SKM-1 (cell line): ENCODE measurements around the gene BCL11A.

Experiments
- DNase-seq: peaks from one replicate; lab custom pipeline; 2025; ENCODE audit not compliant: unreplicated experiment; lab: John Stamatoyannopoulos, UW

Gene BCL11A

DNA sequence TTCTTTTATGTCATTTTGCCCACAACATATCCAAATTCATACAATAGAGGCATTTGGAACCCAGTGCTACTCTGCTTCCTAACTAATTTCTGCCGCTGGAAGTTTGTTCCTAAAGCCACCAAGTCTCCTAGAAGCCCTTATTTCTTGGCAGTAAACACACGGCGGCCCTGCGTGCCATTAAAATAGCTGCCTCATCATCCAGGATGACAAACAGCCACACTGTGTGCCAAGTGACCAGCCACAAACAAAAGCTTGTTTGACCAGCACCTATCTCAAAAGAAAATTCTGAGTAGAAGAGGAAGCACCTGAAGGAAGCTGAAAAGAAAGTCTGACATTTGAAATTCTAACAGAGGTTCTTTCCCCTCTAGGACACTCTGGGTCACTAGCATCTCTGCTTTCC lies 64.2 kb downstream of the BCL11A start:
- no peak for DNase-seq

DNA sequence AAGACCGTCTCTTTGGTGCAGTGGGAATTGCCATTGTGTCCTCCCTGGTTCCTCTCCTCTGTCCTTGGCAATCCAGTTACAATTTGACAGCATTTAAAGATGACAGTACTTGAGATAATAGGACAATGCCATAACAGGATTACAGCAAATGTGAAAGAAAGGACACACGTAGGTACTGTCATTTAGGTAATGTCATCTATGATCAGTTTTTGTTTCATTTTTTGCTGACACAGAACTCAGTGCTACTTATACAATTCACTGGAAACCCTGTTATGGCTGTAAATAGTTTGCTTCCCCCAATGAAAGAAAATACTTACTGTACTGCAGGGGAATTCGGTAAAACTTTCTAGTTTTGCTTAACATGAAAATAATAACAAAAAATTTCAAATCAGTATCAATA lies 65.2 kb downstream of the BCL11A start:
- DNase-seq, result no peak

DNA sequence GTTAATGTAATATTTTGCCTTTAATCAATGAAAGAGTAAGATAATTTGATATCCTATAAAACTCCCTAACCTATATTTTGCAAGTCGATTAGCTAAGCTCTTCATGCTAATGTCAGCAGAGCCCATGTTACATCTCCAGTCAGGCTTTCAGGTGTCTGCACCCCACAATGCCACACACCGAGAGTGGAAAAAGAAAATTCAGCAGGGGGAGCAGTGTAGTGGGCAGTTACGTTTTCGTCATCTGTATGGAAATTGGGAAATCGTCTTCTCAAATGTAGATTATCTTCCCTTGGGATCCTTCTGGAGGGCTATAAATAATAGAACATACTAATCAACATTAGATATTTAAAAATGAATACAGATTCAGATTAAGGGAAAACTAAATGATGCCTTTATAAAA lies 66.3 kb downstream of the BCL11A start:
- no peak for DNase-seq

DNA sequence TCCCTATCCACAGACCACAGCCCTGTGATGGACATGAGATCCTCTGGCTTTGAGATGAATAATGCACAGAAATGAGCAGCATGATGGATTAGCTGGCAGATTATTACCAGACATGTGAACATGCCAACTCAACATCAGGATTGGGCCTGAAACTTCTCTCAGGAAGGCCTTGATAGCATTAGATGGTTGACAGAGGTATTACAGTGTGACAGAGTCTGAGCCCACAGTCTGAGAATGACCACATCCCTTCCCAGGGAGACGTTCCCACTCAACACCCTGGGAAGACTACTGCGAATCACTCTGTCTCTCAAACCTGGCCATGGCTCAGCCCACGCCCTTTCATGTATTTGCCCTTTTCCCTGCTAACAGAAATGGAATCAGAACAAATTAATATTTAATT lies 66.9 kb downstream of the BCL11A start:
- DNase-seq, result no peak

DNA sequence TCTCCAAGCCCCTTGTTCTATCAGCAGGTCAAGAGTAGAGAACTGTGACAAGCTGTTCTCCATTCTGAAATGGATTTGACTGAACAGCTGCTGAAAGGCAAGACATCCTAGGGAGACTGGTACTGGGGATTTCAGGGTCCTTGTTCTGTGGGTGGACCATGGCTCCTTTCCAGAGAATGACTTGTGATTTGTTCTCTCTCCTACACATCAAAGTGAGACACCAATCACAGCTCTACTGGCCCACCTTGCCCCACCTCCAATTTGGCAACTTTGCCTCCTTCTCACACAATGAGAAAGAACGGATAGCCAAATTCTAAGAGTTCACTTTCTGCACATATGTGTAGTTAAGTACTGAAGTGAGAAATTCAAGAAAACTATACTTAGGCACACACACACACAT lies 67.4 kb downstream of the BCL11A start:
- no peak for DNase-seq

DNA sequence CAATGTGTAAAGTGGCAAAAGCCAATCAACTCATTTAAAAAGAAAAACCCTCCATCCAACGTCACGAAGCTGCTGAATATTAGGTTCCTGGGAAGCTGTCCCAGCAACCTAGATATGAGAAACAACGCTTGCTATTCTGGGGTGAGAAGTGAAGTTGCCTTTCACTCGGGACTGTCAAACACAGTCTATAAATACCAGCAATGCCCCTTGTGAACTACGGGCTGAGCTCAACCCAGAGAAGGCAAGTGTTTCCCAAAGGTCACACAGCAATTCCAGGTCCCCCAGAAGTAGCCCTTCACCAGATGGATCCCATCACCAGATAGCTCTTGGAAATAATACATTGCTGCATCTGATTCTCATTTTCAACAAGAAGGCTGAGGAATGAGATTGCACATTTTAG lies 67.9 kb downstream of the BCL11A start:
- DNase-seq, result no peak

DNA sequence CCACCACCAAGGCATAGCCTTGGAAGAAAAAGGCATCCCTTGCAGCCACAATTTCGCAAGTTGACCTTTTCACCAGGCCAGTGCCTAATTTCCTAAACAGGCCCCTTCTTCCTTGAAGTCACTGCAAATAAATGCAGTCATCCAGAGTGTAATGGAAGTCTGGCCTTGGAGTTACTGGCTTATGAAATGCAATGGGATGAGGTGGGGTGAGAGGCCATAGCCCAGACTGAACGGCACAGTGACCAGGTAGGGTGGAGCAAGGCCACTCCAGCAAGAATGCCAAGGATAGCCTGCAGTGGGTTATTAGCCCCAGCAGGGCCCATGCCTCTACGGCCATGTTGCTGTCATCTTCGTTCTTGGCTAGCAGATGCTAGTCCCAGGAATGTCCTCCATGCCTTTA lies 68.4 kb downstream of the BCL11A start:
- no peak for DNase-seq

DNA sequence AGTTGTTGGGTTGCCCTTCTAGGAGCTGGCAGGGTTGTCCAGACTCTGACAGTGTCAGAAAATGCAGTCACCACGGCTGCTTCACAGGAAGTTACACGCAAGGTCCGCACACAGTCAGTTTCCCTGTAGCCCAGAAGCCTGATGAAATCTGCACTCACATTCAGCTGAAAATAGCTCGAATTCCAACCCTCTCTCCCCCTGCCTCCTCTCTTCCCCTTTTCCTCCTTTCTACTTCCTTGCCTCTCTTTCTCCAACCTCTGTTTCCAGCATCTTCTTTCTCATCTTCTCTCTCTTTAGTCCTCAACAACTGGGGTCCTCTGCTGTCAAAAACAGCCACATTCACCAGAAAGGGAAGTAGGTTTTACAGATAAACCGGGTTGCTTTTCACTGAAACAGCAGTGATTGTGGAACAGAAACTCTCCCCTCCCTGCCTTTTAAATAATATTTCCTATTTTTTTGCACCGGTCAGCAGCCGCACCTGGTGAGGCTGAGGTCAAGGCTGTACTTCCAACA lies 69.3 kb downstream of the BCL11A start:
- DNase-seq, result peak; percentile 43

DNA sequence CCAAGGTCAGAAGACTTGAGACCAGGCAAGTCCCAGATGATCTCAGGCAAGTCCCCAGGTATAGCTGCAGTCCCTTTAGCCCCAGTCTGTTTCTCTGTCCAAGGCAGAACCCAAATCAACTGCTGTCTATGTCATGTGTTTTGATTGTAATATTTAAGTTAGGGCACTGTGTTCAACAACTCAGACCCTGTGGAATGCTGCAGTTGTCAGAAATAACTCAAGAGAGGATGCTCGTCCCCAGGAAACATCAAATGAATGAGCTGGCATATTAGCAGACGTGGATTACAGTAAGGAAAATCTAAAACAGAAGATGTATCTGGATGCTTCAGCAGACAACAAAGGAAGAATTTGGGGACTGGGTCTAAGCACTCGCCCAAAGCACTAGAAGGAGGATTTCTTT lies 70.1 kb downstream of the BCL11A start:
- no peak for DNase-seq

DNA sequence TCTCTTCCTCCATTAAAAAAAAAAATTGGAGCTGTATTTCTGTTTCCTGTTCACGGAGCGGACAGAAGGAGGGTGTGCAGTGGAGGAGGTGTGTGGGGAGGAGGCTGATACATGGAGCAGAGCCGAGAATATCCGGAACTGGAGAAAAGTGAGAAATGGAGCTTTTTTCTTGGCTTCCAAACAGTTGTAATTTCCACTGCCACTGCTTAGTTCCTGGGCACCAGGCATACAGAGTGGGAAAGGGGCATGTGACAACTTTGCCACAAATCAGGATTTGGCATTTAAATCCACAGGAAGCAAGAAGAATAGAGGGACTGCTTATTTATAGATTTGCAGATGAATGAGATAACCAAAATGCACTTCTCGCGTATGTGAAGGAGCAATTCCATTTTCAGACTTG lies 71.2 kb downstream of the BCL11A start:
- no peak for DNase-seq

DNA sequence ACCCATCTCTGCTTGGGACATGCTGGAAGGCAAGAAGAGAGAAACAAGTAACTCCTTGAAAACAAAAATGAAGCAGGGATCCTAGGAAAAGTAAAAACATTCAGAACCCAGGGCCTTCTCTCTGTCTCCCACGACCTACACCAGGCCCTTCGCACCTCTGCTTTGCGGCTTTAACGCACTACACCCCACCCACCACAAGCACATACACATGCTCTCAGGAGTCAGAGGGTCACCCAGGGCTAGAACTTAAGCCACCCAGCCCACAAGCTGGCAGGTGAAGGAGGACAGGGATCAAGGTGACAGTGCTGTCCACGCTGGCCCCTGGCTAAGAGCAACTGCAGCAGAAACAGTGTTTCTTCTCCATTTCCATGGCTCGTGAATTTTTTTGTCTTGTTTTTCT lies 72.2 kb downstream of the BCL11A start:
- no peak for DNase-seq

DNA sequence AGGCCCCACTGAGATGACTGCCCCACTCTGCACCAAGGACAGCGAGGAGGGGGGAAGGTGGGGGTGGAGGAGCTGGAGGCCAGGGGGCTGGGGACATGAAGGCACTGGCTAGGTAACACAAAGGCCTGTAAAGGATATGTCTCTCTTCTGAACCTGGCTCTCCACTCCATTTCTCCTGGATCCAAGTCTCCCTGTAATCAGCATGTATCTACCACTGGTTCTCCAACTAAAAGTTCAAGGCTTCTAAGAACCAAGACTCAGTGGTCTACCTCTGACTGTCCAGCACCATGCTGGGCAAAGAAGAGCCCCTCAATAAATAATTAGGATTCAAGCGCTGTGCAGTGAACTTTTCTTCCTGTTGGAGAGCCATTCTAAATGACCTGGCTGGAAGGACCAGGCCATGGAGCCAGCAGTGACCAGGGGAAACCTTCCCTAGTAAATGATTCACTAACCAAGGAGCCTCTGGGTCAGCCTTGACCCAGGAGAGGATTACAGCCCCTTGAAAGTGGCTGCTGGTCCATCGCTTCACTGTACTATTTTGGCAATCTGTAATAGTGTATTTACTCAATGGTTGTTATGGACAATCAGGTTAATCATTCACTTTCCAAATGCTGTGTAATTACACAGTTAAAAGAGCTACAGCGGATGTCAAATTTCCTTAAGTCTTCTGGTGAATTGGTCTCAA lies 73.2 kb downstream of the BCL11A start:
- DNase-seq, result no peak

DNA sequence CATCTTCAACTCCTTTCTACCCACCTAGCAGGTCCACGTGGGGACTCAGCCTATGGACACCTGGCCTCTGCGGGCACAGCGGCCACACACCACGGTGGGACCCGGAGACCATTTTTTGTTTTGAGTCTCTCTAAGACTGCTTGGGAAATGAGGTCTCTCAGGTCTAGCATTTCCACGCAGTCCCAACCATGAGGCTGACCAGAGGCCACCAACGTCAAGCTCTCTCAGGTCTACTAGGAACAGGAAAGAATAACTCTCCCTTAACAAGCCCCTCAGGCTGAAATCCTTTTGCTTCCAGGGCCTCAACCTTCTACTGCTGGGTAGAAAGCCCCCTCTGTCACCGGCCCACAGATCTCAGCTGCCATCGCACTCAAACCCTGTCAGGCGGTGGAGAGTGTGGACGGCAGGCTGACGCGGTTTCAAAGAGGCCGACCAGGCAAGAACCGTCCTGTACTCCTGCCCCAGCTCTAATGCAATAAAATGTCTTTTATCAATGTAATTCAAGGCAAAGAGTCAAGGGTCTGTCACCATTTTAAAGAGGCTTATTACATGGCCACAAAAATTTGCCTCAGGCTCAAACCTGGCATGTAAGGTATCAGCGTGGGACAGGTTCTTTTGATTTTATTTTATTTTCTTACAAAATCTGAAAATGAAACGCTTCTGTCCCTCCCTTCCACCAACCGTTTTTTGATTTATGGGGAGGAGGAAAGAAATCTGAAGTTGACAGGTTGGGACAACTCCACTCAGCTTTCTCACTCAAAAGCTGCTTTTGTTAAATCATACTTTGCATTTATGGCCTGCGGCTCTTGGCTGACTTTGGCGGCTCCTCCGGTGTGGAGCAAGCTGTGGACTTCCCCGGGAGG lies 74.0 kb downstream of the BCL11A start:
- no peak for DNase-seq

DNA sequence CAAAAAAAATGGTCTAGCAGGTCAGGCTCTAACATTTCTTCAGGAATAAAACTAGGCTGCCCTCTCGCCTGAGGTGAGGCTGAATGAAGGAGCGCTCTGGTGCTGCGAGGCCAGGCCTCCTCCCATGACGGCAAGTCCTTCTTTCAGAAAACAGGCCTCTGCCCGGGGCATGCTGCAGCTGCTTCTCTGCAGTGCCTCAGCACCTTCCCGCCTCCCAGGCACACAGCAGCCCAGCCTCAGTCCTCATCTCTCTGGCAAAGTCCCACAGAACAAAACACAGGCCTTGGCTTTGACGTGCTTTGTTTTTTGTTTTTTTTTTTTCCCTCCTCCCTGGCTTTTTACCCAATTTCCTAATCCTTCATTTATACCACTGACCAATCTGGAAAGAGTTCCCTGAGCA lies 74.8 kb downstream of the BCL11A start:
- no peak for DNase-seq

DNA sequence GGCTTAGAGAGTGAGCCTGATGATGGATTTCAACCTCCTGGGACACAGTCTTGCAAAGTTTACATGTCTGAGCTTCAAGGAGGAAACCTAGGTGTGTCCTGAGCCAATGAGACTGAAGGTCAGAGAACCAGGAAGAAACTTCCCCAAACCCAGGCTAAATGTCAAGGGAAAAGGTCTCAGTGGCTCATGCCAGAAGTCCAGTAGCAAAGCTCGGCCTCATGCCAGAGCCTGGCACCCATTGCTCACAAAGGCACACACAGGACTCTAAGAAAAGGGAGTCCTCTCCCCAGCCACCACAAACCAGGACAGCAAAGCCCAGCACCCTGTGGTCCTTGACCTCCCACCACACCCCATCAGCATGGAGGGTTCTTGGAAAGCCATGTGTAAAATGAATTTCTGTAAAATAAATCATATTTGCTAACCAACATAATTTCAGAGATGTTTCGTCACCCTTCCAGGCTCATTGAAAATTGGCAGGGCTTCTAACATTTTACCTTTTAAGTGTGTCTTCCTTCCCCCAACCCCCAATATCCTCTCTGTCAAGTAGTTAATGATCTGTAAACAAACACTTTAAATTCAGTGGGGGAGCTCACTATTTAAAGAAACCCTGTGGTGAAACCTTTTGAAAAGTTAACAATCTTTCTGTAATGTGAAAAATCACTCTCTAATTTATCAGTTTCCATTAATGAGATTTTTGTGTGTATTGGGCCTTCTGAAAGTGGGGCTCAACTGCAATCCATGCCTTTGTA lies 77.1 kb downstream of the BCL11A start:
- no peak for DNase-seq

DNA sequence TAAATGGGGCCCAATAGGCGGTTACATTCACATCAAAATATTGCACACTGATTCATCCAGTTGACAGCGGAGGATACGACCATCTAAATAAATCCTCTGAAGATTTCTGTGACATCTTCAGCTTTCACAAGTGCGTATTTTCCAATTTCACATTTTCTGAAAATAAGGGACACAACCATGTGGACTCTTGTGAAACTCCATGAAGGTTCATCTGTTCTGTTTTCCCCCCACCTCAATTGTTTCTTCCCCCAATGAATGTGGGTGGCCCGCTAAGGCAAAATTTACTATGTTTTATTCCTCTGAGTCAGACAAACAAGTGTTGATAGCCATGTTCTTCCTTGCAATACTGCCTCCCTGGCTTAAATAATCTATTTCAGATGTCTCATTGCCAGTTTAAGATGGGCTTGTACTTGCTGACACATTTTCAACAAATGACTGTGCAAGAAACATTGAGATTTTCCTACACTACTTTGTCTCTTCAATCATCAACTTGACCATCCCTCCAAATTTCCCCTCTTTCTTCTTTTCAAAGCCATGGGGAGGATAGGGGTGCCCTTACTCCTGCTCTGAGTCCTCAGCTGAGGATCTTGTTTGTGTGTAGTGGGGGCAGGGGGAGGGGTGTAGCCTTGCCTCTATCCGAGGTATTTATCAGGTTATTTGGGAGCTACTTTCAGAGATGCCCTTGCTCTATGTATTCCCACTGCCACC lies 78.2 kb downstream of the BCL11A start:
- no peak for DNase-seq

DNA sequence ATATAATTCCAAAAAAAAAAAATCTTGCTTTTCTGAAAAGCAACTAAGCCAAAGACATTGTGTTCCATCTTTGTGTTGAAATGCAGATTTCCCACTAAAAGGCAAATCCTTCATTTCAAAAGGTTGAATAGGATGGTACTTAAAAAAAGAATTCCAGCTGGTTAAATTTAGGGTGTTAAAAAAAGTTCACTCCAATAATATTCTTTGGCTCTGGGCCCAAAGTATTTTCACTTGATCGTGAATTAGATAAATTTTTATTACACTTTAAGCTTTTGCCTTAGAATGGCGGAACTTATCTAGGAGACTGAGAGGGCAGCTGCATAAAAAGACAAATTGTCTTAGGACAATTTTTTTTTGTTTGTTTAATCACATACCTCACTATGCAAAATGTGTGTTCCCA lies 79.2 kb downstream of the BCL11A start:
- no peak for DNase-seq

DNA sequence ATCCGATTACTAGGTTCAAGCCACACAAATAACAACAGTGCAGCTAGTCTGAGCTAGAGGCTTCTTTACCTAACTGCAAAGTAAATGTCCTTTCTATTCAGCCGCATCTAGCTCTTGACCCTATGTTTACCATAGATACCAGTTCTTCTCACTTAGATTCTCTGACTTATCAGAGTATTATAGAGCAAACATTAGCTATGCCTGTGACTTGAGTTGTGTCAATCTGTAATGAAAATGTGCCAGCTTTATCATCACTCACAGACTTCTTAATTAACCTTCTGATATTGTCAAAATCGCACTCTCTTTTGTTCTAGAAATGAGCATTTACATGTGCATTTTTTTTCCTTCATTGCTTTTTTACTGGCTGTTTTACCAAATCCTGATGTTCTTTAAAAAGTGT lies 79.9 kb downstream of the BCL11A start:
- no peak for DNase-seq

DNA sequence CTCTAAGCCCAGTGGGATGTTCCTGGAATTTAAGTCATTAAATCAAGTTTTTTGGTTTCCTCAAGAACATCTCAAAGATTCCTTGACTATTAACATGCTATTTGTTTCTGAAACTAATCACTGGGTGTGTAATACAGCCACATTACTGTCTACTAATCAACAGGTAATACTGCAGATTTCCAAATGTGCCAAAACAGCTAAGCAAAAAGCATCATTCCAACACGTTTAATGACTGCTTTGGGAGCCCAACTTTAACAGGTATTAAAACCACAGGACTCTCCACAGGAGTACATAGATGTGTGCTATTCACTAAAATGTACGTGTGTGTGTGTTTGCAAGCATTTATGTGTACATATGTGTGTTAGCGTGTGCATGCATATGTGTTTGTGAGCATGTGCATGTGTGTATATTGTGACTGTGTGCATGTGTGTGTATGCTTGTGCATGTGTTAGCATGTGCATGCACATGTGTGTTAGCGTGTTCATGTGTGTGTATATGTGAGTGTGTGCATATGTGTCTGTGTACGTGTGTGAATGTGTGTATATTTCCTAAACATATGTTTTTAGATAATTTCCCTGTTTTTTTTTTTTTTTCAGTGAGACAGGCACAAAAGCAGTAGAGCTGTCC lies 80.7 kb downstream of the BCL11A start:
- no peak for DNase-seq

DNA sequence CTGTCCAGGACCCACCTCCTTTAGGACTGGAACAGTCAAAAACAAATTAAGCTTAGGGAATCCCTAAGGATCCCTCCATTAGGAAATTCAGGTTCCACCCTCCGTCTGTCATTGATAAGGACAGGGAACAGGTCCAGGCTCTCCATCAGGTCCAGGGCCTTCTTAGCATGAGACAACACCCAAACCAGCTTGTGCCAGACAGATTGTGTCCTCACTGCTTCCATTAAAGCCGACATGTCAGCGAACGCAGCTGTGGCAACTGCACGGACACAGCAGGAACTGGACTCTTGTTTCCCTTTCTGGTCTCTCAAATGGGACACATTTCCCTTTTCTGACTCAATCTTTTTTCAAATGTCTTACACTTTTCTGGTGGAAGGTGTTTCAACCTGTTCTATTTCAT lies 81.4 kb downstream of the BCL11A start:
- no peak for DNase-seq

DNA sequence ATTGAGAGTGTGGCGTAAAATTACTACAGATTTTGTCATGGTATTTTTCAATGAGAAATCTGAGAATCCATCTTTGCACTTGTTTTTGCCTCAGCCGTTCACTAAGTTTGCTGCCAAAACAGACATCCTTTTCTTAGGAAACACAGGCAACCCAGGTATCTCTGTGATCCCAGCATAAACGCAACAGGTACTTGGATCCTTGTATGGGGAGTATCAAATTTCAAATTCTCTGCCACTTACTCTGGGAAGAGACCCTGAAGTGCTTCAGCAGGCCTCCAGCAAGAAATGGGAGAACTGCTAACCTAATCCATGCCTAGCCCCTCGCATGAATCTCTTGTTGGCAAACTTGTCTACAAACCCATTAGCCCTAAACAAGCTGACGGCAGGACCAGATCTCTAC lies 83.1 kb downstream of the BCL11A start:
- DNase-seq, result no peak
